ENCODE results near the gene GCAT.

Gene GCAT

GRCh38 chr22:37843741-37844089, 36.0 kb downstream of the GCAT start:
- TF ChIP-seq, protein P1, sequence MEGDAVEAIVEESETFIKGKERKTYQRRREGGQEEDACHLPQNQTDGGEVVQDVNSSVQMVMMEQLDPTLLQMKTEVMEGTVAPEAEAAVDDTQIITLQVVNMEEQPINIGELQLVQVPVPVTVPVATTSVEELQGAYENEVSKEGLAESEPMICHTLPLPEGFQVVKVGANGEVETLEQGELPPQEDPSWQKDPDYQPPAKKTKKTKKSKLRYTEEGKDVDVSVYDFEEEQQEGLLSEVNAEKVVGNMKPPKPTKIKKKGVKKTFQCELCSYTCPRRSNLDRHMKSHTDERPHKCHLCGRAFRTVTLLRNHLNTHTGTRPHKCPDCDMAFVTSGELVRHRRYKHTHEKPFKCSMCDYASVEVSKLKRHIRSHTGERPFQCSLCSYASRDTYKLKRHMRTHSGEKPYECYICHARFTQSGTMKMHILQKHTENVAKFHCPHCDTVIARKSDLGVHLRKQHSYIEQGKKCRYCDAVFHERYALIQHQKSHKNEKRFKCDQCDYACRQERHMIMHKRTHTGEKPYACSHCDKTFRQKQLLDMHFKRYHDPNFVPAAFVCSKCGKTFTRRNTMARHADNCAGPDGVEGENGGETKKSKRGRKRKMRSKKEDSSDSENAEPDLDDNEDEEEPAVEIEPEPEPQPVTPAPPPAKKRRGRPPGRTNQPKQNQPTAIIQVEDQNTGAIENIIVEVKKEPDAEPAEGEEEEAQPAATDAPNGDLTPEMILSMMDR (IDR thresholded peaks at IDR 0.05; ENCODE audit: insufficient read depth, low read depth, low read length, missing control alignments) = no peak
- DNase-seq (ENCODE audit: low read depth) = no peak
- H3K4me3 ChIP-seq (ENCODE audit: low read length) = peak overlapping the region; percentile 59

GRCh38 chr22:37844904-37845329, 37.2 kb downstream of the GCAT start:
- DNase-seq (ENCODE audit: low read depth) = peak; percentile 19
- peak overlapping the region; percentile 59 for H3K4me3 ChIP-seq (ENCODE audit: low read length)
- TF ChIP-seq, protein P1 (IDR thresholded peaks at IDR 0.05; ENCODE audit: insufficient read depth, low read depth, low read length, missing control alignments) = no peak

GRCh38 chr22:37846433-37846832, 38.7 kb downstream of the GCAT start:
- TF ChIP-seq, protein P1 (IDR thresholded peaks at IDR 0.05; ENCODE audit: insufficient read depth, low read depth, low read length, missing control alignments) = no peak
- no peak for DNase-seq (ENCODE audit: low read depth)
- H3K4me3 ChIP-seq (ENCODE audit: low read length) = no peak overlapping the region

DNA sequence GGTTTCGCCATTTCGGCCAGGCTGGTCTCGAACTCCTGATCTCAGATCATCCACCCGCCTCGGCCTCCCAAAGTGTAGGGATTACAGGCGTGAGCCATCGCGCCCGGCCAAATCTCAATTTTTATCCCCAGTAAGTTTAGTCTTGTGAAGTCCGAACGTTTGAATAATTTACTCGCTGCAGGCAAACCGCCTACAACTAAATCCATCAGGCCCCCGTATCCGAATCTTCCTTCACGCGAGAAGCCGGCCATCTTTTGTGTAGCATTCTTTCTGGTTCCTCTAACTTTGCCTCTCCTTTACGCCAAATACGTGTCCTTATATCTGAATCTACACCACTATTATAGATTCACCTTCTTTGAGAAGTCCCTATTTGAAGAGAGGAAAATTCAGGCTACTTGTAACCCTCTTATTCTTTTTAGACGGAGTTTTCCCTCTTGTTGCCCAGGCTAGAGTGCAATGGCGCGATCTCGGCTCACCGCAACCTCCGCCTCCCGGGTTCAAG, 40.9 kb downstream of the GCAT start:
- TF ChIP-seq, protein P1 (IDR thresholded peaks at IDR 0.05; ENCODE audit: insufficient read depth, low read depth, low read length, missing control alignments) = no peak
- peak; percentile 53 for DNase-seq (ENCODE audit: low read depth)
- H3K4me3 ChIP-seq (ENCODE audit: low read length) = peak overlapping the region; percentile 90

GRCh38 chr22:37849089-37849751, 41.5 kb downstream of the GCAT start, which contains the start of gene EIF3L:
Gene EIF3L, plus strand, starts transcription at chr22:37849419. Its CDS starts 31 bp downstream, at chr22:37849450.
- TF ChIP-seq, protein P1 (IDR thresholded peaks at IDR 0.05; ENCODE audit: insufficient read depth, low read depth, low read length, missing control alignments) = no peak
- peak; percentile 95 for DNase-seq (ENCODE audit: low read depth)
- H3K4me3 ChIP-seq (ENCODE audit: low read length) = peak within 1 kb of the TSS; percentile 90

DNA sequence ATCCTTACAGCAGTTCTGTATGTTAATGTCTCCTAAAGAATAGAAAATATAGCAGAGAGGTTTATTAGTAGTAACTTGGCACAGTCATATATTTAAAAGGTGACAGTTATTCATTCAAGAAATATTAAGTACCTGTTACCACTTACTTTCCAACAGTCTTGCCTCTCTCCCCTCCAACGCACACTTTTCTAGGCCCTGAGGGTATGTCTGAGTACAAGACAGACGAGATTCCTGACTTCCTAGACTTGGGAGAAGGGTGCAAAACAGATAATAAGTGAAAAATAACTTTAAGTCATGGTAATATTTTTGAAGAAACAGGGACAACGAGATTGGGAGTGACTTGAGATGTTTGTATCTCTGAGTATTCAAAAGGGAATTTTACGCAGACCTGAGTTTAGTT, 43.1 kb downstream of the GCAT start:
- TF ChIP-seq, protein P1 (IDR thresholded peaks at IDR 0.05; ENCODE audit: insufficient read depth, low read depth, low read length, missing control alignments) = no peak

DNA sequence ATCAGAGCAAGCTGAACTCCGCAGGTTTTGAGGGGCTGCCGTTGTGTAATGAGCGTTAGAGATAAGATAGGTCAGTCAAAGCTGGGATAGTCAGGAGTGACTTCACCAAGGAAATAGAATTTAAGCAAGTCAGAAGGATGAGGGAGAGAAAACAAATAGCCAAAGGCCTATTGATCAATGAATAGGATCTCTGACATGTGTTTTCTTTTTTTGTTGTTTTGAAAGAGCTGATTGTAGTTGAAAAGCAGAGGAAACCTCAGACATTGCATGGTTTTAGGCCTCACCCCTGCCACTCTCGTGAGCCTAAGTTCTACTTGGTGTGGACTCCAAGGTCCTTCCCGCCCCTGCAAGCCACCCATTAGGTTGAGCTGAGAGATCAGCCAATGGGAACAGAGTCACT, 44.7 kb downstream of the GCAT start:
- DNase-seq (ENCODE audit: low read depth) = no peak
- no peak overlapping the region for H3K4me3 ChIP-seq (ENCODE audit: low read length)
- TF ChIP-seq, protein P1 (IDR thresholded peaks at IDR 0.05; ENCODE audit: insufficient read depth, low read depth, low read length, missing control alignments) = no peak

More for the DNA sequence above, 43.1 kb downstream of the GCAT start:
- no peak overlapping the region for H3K4me3 ChIP-seq (ENCODE audit: low read length)
- no peak for DNase-seq (ENCODE audit: low read depth)

Data from epithelial cell of esophagus (primary cell).